B cell (primary cell): Measurements from ENCODE around the gene PRR16. TPM values are rescaled to one million over a fixed set of nuclear protein-coding genes. Genes with fewer than 3 reads are reported as not detected.
"Not testable (repeated sequence)": the region's sequence is repeated elsewhere in the genome, so short reads cannot be mapped to it uniquely, and the experiment has no call there.

Source experiments
- ATAC-seq: fragments of 200-7000 bp; cut with Tn5 transposase; one replicate; pipeline ENCODE4 v1.10.0; 2021; ENCODE audit warnings: low read depth, mild to moderate bottlenecking, moderate number of reproducible peaks, moderate library complexity
- CTCF ChIA-PET: fragments of 350-600 bp; sonication (Branson Sonifier 250); formaldehyde crosslinking; loops from one replicate; lab custom pipeline; 2021; ENCODE audit warnings: antibody characterized with exemption, inconsistent platforms; lab: Charles Lee
- POLR2A ChIA-PET: fragments of 350-600 bp; sonication (Branson Sonifier 250); formaldehyde crosslinking; loops from one replicate; lab custom pipeline; 2021; ENCODE audit warnings: antibody characterized with exemption; lab: Charles Lee
- DNase-seq: peaks from one replicate; pipeline ENCODE4 v3.0.0; 2013
- H2AFZ ChIP-seq: 2 replicates; pipeline ENCODE4 v1.6.1; 2012; ENCODE audit warnings: mild to moderate bottlenecking, low read depth, low read length; ENCODE audit not compliant: insufficient read depth, poor library complexity, severe bottlenecking
- H3K27ac ChIP-seq, 2 donors: 1 replicate in 1 of 2; 2 replicates in 1 of 2; pipeline ENCODE4 v1.5.1; 2012 to 2013; ENCODE audit warnings: low read length in 2 of 2, mild to moderate bottlenecking in 2 of 2, moderate library complexity in 1 of 2
- H3K27me3 ChIP-seq, 4 experiments: fragments of 200-600 bp in 1 of 4; sonication (generic) in 1 of 4; replicated peaks in 1 of 4; 1 replicate in 2 of 4; 2 replicates in 2 of 4; pipeline versions ENCODE4 v1.6.1 to v1.7.0; 2013 to 2016; ENCODE audit warnings: low read length in 3 of 4, mild to moderate bottlenecking in 2 of 4, mixed read lengths in 1 of 4, moderate library complexity in 1 of 4; ENCODE audit not compliant: insufficient read depth in 4 of 4, control insufficient read depth in 3 of 4; ENCODE audit errors: control extremely low read depth in 1 of 4
- H3K36me3 ChIP-seq, 2 experiments: replicated peaks in 1 of 2; 1 replicate in 1 of 2; 2 replicates in 1 of 2; pipeline versions ENCODE4 v1.6.1 to v1.7.1; 2013; ENCODE audit warnings: low read length in 1 of 2; ENCODE audit not compliant: insufficient read depth in 2 of 2, control insufficient read depth in 1 of 2; ENCODE audit errors: control extremely low read depth in 1 of 2, extremely low read depth in 1 of 2
- H3K4me1 ChIP-seq, 2 donors: fragments of 200-600 bp in 1 of 2; sonication (generic) in 1 of 2; 1 replicate in 1 of 2; 2 replicates in 1 of 2; pipeline versions ENCODE4 v1.5.1 to v1.6.1; 2013 to 2017; ENCODE audit warnings: low read length in 2 of 2; ENCODE audit not compliant: control insufficient read depth in 2 of 2, insufficient read depth in 2 of 2
- H3K4me2 ChIP-seq: replicated peaks from 2 replicates; pipeline ENCODE3; 2012; ENCODE audit warnings: mild to moderate bottlenecking, low read depth, low read length; ENCODE audit not compliant: poor library complexity, severe bottlenecking
- H3K4me3 ChIP-seq, 5 experiments: fragments of 200-600 bp in 1 of 5; sonication (generic) in 1 of 5; 1 replicate in 3 of 5; 2 replicates in 2 of 5; pipeline versions ENCODE4 v1.5.1 to v1.7.0; 2011 to 2016; ENCODE audit warnings: low read length in 4 of 5, mild to moderate bottlenecking in 4 of 5, low read depth in 2 of 5, control low read depth in 1 of 5, moderate library complexity in 1 of 5; ENCODE audit not compliant: insufficient read depth in 1 of 5; ENCODE audit errors: control extremely low read depth in 1 of 5, extremely low read depth in 1 of 5
- H3K79me2 ChIP-seq: fragments of 200-600 bp; sonication (generic); one replicate; pipeline ENCODE4 v1.6.0; 2016; ENCODE audit warnings: low read length; ENCODE audit not compliant: control insufficient read depth, insufficient read depth
- H3K9ac ChIP-seq: fragments of 200-600 bp; sonication (generic); 2 replicates; pipeline ENCODE4 v1.6.1; 2017; ENCODE audit warnings: mild to moderate bottlenecking, low read length, moderate library complexity
- H3K9me3 ChIP-seq, 3 donors: one replicate each; pipeline versions ENCODE4 v1.6.1 to v1.7.1; 2013; ENCODE audit warnings: low read length in 2 of 3; ENCODE audit not compliant: control insufficient read depth in 2 of 3, insufficient read depth in 1 of 3; ENCODE audit errors: control extremely low read depth in 1 of 3
- H4K20me1 ChIP-seq: 2 replicates; pipeline ENCODE4 v1.6.0; 2012; ENCODE audit warnings: mild to moderate bottlenecking, low read length; ENCODE audit not compliant: insufficient read depth, control insufficient read depth, poor library complexity, severe bottlenecking
- H3K27ac Mint-ChIP-seq: one replicate; pipeline ENCODE4 v1.8.0; 2021; ENCODE audit warnings: mixed read lengths
- H3K27me3 Mint-ChIP-seq: one replicate; pipeline ENCODE4 v1.8.0; 2021; ENCODE audit warnings: mixed read lengths
- H3K4me1 Mint-ChIP-seq: one replicate; pipeline ENCODE4 v1.8.0; 2021; ENCODE audit warnings: mixed read lengths
- H3K4me3 Mint-ChIP-seq: one replicate; pipeline ENCODE4 v1.8.0; 2021; ENCODE audit warnings: mixed read lengths
- H3K9me3 Mint-ChIP-seq: one replicate; pipeline ENCODE4 v1.8.0; 2022; ENCODE audit warnings: mixed read lengths; ENCODE audit not compliant: insufficient read depth
- CTCF ChIP-seq: fragments of 200-600 bp; IDR thresholded peaks from one replicate; pipeline ENCODE4 v1.8.0; 2022; ENCODE audit warnings: antibody characterized with exemption, mild to moderate bottlenecking
- EZH2 ChIP-seq: IDR thresholded peaks from 2 replicates; pipeline ENCODE4 v1.6.1; 2012; ENCODE audit warnings: borderline replicate concordance, low read depth, mild to moderate bottlenecking, moderate library complexity, low read length; ENCODE audit not compliant: insufficient read depth, poor library complexity, severe bottlenecking
- WGBS: methylation state at CpG from one replicate; pipeline ENCODE4 v1.1.5; 2013; ENCODE audit warnings: missing lambda C conversion rate; ENCODE audit not compliant: insufficient coverage; 5-methylcytosine and 5-hydroxymethylcytosine counted together
- intact Hi-C: fragments of 100-400 bp; cut with micrococcal nuclease; formaldehyde crosslinking; loops from one replicate; pipeline ENCODE4 v1.10.0; 2022
- polyA plus RNA-seq: library from polyadenylated mRNA; depleted of rRNA; stranded (reverse); fragments of >200 nt; gene quantifications from 2 replicates; pipeline ENCODE4 v1.2.3, GENCODE V29; 2012
- total RNA-seq, 2 donors: library from RNA; stranded (reverse); fragments of 120-200 nt in 1 of 2; gene quantifications; 1 replicate in 1 of 2; 2 replicates in 1 of 2; pipeline versions ENCODE4 v1.2.3 to v1.2.4, GENCODE V29; 2013 to 2022

PRR16 gene
- total and polyA plus RNA-seq, 2 donors (not counting 1 experiment from before 2014, with no cell fraction given), result 0.16 TPM; not detected in 1

- ChIA-PET POLR2A (interaction anchor here (0.7 kb wide), 1 partner anchor 19 kb away, joined by 3 read pairs; no protein-coding TSS in a partner anchor), CTCF (interaction anchor here (0.6 kb wide), 1 partner anchor 798 kb away, joined by 3 read pairs; no protein-coding TSS in a partner anchor)
- Mint-ChIP-seq H3K27ac (peak overlapping the region; percentile 88), H3K4me1 (peaks cover 17% of the 10 kb centered on the region), H3K4me3 (peak overlapping the region; percentile 82)
- not testable (repeated sequence) for H3K9me3 ChIP-seq, H3K9me3 Mint-ChIP-seq, H3K36me3 ChIP-seq, H4K20me1 ChIP-seq, H3K4me2 ChIP-seq, ATAC-seq, H3K27me3 Mint-ChIP-seq, H3K27me3 ChIP-seq, H3K79me2 ChIP-seq, DNase-seq
- TF ChIP-seq CTCF, result peak; percentile 38
- Histone ChIP-seq H3K4me1 (peaks cover 11 to 13% of the 10 kb centered on the region in 2 donors), H3K27ac (peak overlapping the region; percentile 81 to 84), H3K9ac (peak overlapping the region; percentile 57), H3K4me3 (peak overlapping the region in 4 of 5 experiments; percentile 39 to 53 (median 45)), H2AFZ (peak overlapping the region; percentile 62)
- no CpG with 5 or more reads among the region's 2 CpGs for WGBS
- intact Hi-C loops, result loop anchor here (2.0 kb wide), 1 partner anchor 1504 kb away; no protein-coding TSS in a partner anchor
These were observed 5.6 kb upstream of the PRR16 start for GRCh38 chr5:120458508-120458847.

DNA sequence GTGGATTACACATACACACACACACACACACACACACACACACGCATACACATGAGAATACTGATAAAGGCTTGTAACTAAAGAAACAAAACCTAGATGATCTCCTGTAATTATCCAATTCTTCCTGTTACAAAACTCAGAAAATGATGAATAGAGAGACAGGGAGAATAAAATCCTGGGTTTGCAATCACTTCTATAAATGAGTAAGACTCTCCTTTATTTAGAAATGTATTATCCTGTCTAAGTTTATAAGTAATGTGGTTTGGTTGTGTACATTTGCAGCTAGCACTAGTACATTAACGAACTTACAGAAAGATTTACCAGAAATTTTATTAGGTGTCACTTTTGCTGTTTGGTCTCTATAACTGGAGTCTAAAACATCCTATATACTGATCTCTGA is 2.8 kb upstream of the PRR16 start:
- CTCF ChIA-PET, result no interaction called here
- Mint-ChIP-seq H3K9me3 (no peaks in the 10 kb centered on the region), H3K4me1 (peaks cover 37% of the 10 kb centered on the region), H3K27me3 (peaks cover 11% of the 10 kb centered on the region), H3K27ac (no peak overlapping the region), H3K4me3 (no peak overlapping the region)
- ATAC-seq (no peak), DNase-seq (no peak)
- peaks cover 32 to 34% of the 10 kb centered on the region in 2 donors for H3K4me1 ChIP-seq
- intact Hi-C loops, result loop anchor here (10.0 kb wide), 1 partner anchor 1476 kb away; the partner anchor contains the start of gene DTWD2
- H3K79me2 ChIP-seq, result no peaks in the 10 kb centered on the region
- H2AFZ ChIP-seq, result no peak overlapping the region
- H3K4me3 ChIP-seq, result no peak overlapping the region
- POLR2A ChIA-PET, result no interaction called here
- no peak overlapping the region for H3K4me2 ChIP-seq
- TF ChIP-seq CTCF (no peak), EZH2 (no peak)
- H3K27me3 ChIP-seq, result peaks cover 0 to 19% (median 12%) of the 10 kb centered on the region in 4 experiments
- H3K36me3 ChIP-seq, result no peaks in the 10 kb centered on the region
- H3K9ac ChIP-seq, result no peak overlapping the region
- H3K9me3 ChIP-seq, result no peaks in the 10 kb centered on the region
- H4K20me1 ChIP-seq, result no peaks in the 10 kb centered on the region
- no peak overlapping the region for H3K27ac ChIP-seq
- no CpG with 5 or more reads among the region's 2 CpGs for WGBS
